Gastroesophageal sphincter (tissue), 4 donors: ENCODE measurements around the gene TPRN. TPM values are rescaled to one million over a fixed set of nuclear protein-coding genes. Genes with fewer than 3 reads are reported as not detected.
A peak's percentile ranks its signal among the peaks of the same experiment; 100 is the strongest.

Source experiments
- ATAC-seq: fragments of 150-250 bp; one replicate; pipeline ENCODE4 v1.9.1; 2016; ENCODE audit warnings: mild to moderate bottlenecking, moderate library complexity
- H3K27ac ChIP-seq, 4 donors: fragments of 200-600 bp; sonication (generic) in 3 of 4; 1 replicate in 3 of 4; 2 replicates in 1 of 4; pipeline ENCODE4 v1.5.1; 2016 to 2019
- H3K27me3 ChIP-seq: fragments of 200-600 bp; sonication (generic); one replicate; pipeline ENCODE4 v1.5.1; 2019
- H3K36me3 ChIP-seq, 2 donors: fragments of 200-600 bp; sonication (generic); one replicate each; pipeline ENCODE4 v1.5.1; 2019; ENCODE audit warnings: control low read depth in 1 of 2
- H3K4me1 ChIP-seq, 3 donors: fragments of 200-600 bp; sonication (generic); 1 replicate in 2 of 3; 2 replicates in 1 of 3; pipeline ENCODE4 v1.5.1; 2016 to 2019; ENCODE audit warnings: control low read depth in 2 of 3
- H3K4me3 ChIP-seq, 2 donors: fragments of 200-600 bp; sonication (generic); one replicate each; pipeline ENCODE4 v1.5.1; 2019; ENCODE audit warnings: mild to moderate bottlenecking in 1 of 2, moderate library complexity in 1 of 2
- H3K9me3 ChIP-seq, 3 donors: fragments of 200-600 bp; sonication (generic); one replicate each; pipeline ENCODE4 v1.5.1; 2017 to 2019; ENCODE audit warnings: control low read depth in 2 of 3
- EP300 ChIP-seq: sonication (generic); formaldehyde crosslinking; IDR thresholded peaks from one replicate; pipeline ENCODE4 v1.6.1; 2017; ENCODE audit warnings: antibody characterized with exemption, mild to moderate bottlenecking
- POLR2A ChIP-seq, 2 donors: fragments of 450-650 bp; IDR thresholded peaks; one replicate each; pipeline ENCODE4 v1.6.1; 2017; ENCODE audit warnings: antibody characterized with exemption in 2 of 2, mild to moderate bottlenecking in 2 of 2, moderate library complexity in 1 of 2
- POLR2AphosphoS5 ChIP-seq: sonication (generic); formaldehyde crosslinking; IDR thresholded peaks from one replicate; pipeline ENCODE4 v1.6.1; 2017; ENCODE audit warnings: antibody characterized with exemption
- WGBS, 2 donors: methylation state at CpG; one replicate each; pipeline ENCODE4 v1.1.5; 2018; ENCODE audit warnings: low coverage in 1 of 2; 5-methylcytosine and 5-hydroxymethylcytosine counted together
- total RNA-seq, 4 donors: library from RNA; depleted of rRNA; stranded (reverse); fragments of >200 nt; gene quantifications; one replicate each; pipeline ENCODE4 v1.1.0, GENCODE V29; 2016
- TF ChIP-seq, protein P1 (sequence below), 4 experiments: fragments of 200-600 bp in 2 of 4; fragments of 450-650 bp in 2 of 4; sonication (generic) in 1 of 4; IDR thresholded peaks; one replicate each; pipeline ENCODE4 v1.5.1; 2017 to 2019; ENCODE audit warnings: antibody characterized with exemption in 4 of 4, mild to moderate bottlenecking in 2 of 4, moderate library complexity in 2 of 4

Gene TPRN
- total RNA-seq, 4 donors from 2014 or later = 3.6 to 11.6 (median 6.1) TPM

DNA sequence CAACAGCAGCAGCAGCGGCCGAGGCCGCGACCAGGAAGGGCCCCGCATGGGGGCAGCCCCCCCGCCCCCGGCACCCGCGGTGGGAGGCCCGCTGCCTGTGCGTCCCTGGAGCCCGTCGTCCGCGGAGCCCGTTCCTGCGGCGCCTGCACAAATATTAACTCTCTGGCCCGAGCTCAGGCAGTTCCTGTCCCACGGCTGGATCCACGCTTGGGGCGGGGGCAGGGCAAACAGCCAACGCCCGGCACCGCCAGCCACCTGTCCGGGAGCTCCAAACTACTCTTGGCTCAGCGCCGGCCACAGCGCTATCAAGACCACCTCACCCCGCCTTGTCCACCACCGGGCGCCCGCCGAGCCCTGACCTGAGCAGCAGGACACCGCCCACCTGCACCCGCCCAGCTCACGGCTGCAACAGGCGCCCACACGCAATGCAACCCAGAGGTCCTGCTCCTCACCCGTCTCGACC lies 30.6 kb downstream of the TPRN start, which contains the start of gene LRRC26:
Gene LRRC26 (minus strand): TSS at position 156 of the 463 bp plus-strand sequence. CDS start 108 bp downstream, at position 48.
- H3K27ac ChIP-seq = no peak within 1 kb of the TSS
- no peak for ATAC-seq
- WGBS, 2 donors = 0% methylated on average over 2 of the region's 41 CpGs; no CpG with 5 or more reads in 1 of the 2 donors
- H3K4me1 ChIP-seq = peaks cover 5 to 32% (median 25%) of the 10 kb centered on the region in 3 donors
- no peaks in the 10 kb centered on the region for H3K36me3 ChIP-seq
- H3K4me3 ChIP-seq = peak within 1 kb of the TSS in 1 of 2 donors; percentile 48
- H3K27me3 ChIP-seq = peaks cover 97% of the 10 kb centered on the region
- no peaks in the 10 kb centered on the region for H3K9me3 ChIP-seq
- TF ChIP-seq EP300 = no peak
- no peak for TF ChIP-seq POLR2A (IDR thresholded peaks at IDR 0.05)
- TF ChIP-seq POLR2AphosphoS5 = no peak
- TF ChIP-seq, protein P1, sequence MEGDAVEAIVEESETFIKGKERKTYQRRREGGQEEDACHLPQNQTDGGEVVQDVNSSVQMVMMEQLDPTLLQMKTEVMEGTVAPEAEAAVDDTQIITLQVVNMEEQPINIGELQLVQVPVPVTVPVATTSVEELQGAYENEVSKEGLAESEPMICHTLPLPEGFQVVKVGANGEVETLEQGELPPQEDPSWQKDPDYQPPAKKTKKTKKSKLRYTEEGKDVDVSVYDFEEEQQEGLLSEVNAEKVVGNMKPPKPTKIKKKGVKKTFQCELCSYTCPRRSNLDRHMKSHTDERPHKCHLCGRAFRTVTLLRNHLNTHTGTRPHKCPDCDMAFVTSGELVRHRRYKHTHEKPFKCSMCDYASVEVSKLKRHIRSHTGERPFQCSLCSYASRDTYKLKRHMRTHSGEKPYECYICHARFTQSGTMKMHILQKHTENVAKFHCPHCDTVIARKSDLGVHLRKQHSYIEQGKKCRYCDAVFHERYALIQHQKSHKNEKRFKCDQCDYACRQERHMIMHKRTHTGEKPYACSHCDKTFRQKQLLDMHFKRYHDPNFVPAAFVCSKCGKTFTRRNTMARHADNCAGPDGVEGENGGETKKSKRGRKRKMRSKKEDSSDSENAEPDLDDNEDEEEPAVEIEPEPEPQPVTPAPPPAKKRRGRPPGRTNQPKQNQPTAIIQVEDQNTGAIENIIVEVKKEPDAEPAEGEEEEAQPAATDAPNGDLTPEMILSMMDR (IDR thresholded peaks at IDR 0.05) = no peak

DNA sequence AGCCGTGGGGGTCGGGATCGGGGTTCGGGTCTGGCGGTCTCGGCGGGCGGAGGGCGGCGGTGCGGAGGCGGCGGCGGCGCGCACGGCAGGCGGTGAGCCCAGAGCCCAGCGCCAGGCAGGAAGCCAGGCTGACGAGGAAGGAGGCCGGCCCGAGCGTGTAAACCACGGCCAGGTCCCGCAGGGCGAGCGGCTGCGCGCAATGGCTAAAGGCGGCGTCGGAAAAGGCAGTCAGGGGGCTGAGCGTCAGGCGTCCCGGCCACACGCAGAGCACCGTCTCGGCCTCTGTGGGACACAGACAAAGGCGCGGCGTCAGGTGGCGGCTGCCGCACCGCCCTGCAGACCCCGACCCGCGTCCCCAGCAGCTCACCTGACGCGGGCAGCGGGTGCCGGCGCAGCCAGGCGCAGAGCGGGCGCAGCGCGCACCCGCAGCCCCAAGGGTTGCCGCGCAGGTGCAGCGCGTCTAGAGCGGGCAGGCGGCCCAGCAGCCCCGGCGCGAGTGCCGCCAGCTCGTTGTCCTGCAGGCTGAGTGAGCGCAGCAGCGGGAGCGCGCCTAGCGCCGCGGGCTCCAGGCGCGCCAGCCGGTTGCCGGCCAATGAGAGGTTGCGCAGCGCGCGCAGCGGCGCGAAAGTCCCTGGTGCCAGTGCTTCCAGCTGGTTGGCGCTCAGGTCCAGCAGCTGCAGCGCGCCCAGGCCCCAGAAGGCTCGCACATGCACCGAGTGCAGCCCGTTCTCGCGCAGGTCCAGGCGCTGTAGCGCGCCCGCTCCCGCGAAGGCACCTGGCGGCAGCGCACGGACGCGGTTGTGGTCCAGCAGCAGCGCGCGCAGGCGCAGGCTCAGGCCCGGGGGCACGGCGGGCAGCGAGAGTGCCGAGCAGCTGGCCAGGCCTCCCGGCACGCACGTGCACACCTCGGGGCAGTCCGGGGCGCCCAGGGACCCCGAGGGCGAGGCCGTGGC lies 31.4 kb downstream of the TPRN start:
- peaks cover 5 to 31% (median 25%) of the 10 kb centered on the region in 3 donors for H3K4me1 ChIP-seq
- H3K27me3 ChIP-seq = peaks cover 100% of the 10 kb centered on the region
- no peaks in the 10 kb centered on the region for H3K9me3 ChIP-seq
- peak overlapping the region in 1 of 2 donors; percentile 48 for H3K4me3 ChIP-seq
- H3K27ac ChIP-seq = no peak overlapping the region
- H3K36me3 ChIP-seq = no peaks in the 10 kb centered on the region
- ATAC-seq = peak; percentile 14
- TF ChIP-seq EP300 (no peak), POLR2AphosphoS5 (no peak), POLR2A (IDR thresholded peaks at IDR 0.05) (no peak)
- TF ChIP-seq, protein P1 (IDR thresholded peaks at IDR 0.05) = no peak
- WGBS, 2 donors = 0% methylated on average over 3 of the region's 124 CpGs; no CpG with 5 or more reads in 1 of the 2 donors

DNA sequence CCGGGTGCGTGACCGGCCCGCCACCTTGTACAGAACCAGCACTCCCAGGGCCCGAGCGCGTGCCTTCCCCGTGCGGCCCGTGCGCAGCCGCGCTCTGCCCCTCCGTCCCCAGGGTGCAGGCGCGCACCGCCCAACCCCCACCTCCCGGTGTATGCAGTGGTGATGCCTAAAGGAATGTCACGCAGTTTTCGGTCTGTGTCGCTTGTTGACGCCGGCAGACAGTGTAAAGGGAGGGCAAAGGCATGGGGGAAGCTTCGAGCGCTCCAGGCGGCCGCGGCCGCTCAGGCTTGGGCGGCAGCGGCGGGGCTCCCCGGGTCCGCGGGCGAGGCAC lies 32.0 kb downstream of the TPRN start:
- Histone ChIP-seq H3K27ac (no peak overlapping the region), H3K36me3 (no peaks in the 10 kb centered on the region), H3K27me3 (peaks cover 100% of the 10 kb centered on the region), H3K4me1 (peaks cover 5 to 36% (median 25%) of the 10 kb centered on the region in 3 donors), H3K9me3 (no peaks in the 10 kb centered on the region), H3K4me3 (peak overlapping the region in 1 of 2 donors; percentile 48)
- no peak for ATAC-seq
- TF ChIP-seq POLR2AphosphoS5 (no peak), EP300 (no peak), POLR2A (IDR thresholded peaks at IDR 0.05) (no peak)
- TF ChIP-seq, protein P1 (IDR thresholded peaks at IDR 0.05) = no peak
- WGBS, 2 donors = 0% methylated on average over 2 of the region's 36 CpGs; no CpG with 5 or more reads in 1 of the 2 donors

DNA sequence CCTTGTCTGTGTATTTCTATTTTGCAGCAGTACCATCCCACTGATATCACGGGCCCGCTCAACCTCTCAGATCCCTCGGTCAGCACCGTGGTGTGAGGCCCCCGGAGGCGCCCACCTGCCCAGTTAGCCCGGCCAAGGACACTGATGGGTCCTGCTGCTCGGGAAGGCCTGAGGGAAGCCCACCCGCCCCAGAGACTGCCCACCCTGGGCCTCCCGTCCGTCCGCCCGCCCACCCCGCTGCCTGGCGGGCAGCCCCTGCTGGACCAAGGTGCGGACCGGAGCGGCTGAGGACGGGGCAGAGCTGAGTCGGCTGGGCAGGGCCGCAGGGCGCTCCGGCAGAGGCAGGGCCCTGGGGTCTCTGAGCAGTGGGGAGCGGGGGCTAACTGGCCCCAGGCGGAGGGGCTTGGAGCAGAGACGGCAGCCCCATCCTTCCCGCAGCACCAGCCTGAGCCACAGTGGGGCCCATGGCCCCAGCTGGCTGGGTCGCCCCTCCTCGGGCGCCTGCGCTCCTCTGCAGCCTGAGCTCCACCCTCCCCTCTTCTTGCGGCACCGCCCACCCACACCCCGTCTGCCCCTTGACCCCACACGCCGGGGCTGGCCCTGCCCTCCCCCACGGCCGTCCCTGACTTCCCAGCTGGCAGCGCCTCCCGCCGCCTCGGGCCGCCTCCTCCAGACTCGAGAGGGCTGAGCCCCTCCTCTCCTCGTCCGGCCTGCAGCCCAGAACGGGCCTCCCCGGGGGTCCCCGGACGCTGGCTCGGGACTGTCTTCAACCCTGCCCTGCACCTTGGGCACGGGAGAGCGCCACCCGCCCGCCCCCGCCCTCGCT lies 32.6 kb downstream of the TPRN start:
- WGBS, 2 donors = no CpG with 5 or more reads among the region's 57 CpGs
- ATAC-seq = no peak
- Histone ChIP-seq H3K4me3 (peak overlapping the region in 1 of 2 donors; percentile 48), H3K9me3 (no peaks in the 10 kb centered on the region), H3K27me3 (peaks cover 100% of the 10 kb centered on the region), H3K27ac (no peak overlapping the region), H3K4me1 (peaks cover 5 to 41% (median 30%) of the 10 kb centered on the region in 3 donors), H3K36me3 (no peaks in the 10 kb centered on the region)
- TF ChIP-seq POLR2A (IDR thresholded peaks at IDR 0.05) (no peak), EP300 (no peak), POLR2AphosphoS5 (no peak)
- TF ChIP-seq, protein P1 (IDR thresholded peaks at IDR 0.05) = no peak
